ENCODE results near the gene NPHP4.

The NPHP4 gene

GRCh38 chr1:5976726-5977493, 15.3 kb downstream of the NPHP4 start:
- no peak overlapping the region for H3K27ac ChIP-seq (ENCODE audit: low read depth, low read length, severe bottlenecking)
- H3K9me3 ChIP-seq (ENCODE audit: control insufficient read depth, low read length) = no peaks in the 10 kb centered on the region
- WGBS, 2 experiments (ENCODE audit: insufficient coverage in 2 of 2) = 87 to 91% methylated on average over 18 to 22 of the region's 25 CpGs
- peaks cover 9% of the 10 kb centered on the region for H3K4me1 ChIP-seq (ENCODE audit: control insufficient read depth, insufficient read depth, low read length, poor library complexity, severe bottlenecking)
- H3K4me3 ChIP-seq (ENCODE audit: extremely low read depth, insufficient read depth, low read length, poor library complexity, severe bottlenecking) = no peak overlapping the region
- peaks cover 9% of the 10 kb centered on the region for H3K36me3 ChIP-seq (ENCODE audit: control insufficient read depth, insufficient read depth, low read length)

DNA sequence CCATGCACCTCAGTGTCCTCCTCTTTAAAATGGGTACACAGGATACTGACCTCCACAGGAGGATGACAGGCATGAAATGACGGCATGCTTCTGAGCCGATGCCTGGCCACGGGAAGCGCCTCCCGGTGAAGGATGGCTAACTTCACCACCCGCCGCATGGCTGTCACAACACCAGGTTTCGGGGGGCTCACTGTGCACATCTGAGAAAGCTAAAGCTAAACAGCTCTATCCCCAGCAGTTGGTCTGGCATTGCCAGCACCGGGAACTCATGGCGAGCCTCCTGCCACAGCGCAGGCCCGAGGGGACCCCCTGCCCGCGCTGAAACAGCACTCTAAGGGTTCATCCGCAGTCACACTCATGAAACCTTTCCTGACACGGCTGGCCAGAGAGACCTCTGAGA, 16.0 kb downstream of the NPHP4 start:
- WGBS, 2 experiments (ENCODE audit: insufficient coverage in 2 of 2) = 97 to 99% methylated on average over 14 to 16 of the region's 16 CpGs
- peaks cover 10% of the 10 kb centered on the region for H3K36me3 ChIP-seq (ENCODE audit: control insufficient read depth, insufficient read depth, low read length)
- no peak overlapping the region for H3K4me3 ChIP-seq (ENCODE audit: extremely low read depth, insufficient read depth, low read length, poor library complexity, severe bottlenecking)
- H3K4me1 ChIP-seq (ENCODE audit: control insufficient read depth, insufficient read depth, low read length, poor library complexity, severe bottlenecking) = peaks cover 9% of the 10 kb centered on the region
- no peak overlapping the region for H3K27ac ChIP-seq (ENCODE audit: low read depth, low read length, severe bottlenecking)
- no peaks in the 10 kb centered on the region for H3K9me3 ChIP-seq (ENCODE audit: control insufficient read depth, low read length)

DNA sequence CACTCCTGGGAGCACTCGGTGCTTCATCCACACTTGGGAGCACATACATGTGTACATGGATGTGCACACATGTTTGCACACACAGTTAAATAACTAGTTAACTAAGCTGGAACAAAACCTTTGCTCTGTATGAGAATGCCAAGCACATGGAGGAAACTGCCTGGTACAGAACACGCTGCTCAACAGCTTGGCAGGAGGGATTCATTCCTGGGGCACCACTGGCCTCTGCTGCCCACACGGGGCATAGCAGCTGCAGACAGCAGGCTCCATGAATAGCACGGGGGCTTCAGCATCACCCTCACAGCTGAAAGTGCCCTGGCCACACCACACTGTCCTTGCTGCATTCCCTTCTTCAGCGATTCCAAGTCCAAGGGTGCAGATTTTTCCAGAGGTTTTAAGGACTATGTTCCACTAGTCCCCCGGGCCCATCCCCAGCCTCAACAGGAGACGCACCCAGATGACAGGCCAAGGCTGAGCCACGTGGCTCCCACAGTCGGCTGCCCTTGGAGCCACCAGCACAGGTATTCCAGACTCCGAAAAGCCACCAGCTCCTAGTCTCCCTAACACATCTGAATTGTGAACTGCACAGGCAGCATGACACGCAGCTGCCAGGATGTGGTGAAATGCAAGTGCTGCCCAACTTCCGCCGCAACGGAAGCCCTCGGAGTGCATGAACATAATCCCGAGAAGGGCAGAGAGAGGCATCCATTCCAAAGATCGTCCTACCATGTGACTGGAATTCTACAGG, 16.9 kb downstream of the NPHP4 start:
- no peaks in the 10 kb centered on the region for H3K9me3 ChIP-seq (ENCODE audit: control insufficient read depth, low read length)
- H3K4me1 ChIP-seq (ENCODE audit: control insufficient read depth, insufficient read depth, low read length, poor library complexity, severe bottlenecking) = peaks cover 4% of the 10 kb centered on the region
- peaks cover 10% of the 10 kb centered on the region for H3K36me3 ChIP-seq (ENCODE audit: control insufficient read depth, insufficient read depth, low read length)
- H3K4me3 ChIP-seq (ENCODE audit: extremely low read depth, insufficient read depth, low read length, poor library complexity, severe bottlenecking) = no peak overlapping the region
- 78 to 80% methylated on average over 14 to 16 of the region's 17 CpGs for WGBS, 2 experiments (ENCODE audit: insufficient coverage in 2 of 2)
- no peak overlapping the region for H3K27ac ChIP-seq (ENCODE audit: low read depth, low read length, severe bottlenecking)

- no peak overlapping the region for H3K4me3 ChIP-seq (ENCODE audit: extremely low read depth, insufficient read depth, low read length, poor library complexity, severe bottlenecking)
- H3K27ac ChIP-seq (ENCODE audit: low read depth, low read length, severe bottlenecking) = no peak overlapping the region
- H3K36me3 ChIP-seq (ENCODE audit: control insufficient read depth, insufficient read depth, low read length) = peaks cover 10% of the 10 kb centered on the region
- no peaks in the 10 kb centered on the region for H3K9me3 ChIP-seq (ENCODE audit: control insufficient read depth, low read length)
- peaks cover 4% of the 10 kb centered on the region for H3K4me1 ChIP-seq (ENCODE audit: control insufficient read depth, insufficient read depth, low read length, poor library complexity, severe bottlenecking)
- 92 to 95% methylated on average over 8 of the region's 8 CpGs for WGBS, 2 experiments (ENCODE audit: insufficient coverage in 2 of 2)
Observed at GRCh38 chr1:5974631-5975030, 17.6 kb downstream of the NPHP4 start.

GRCh38 chr1:5973771-5974170, 18.5 kb downstream of the NPHP4 start:
- no peaks in the 10 kb centered on the region for H3K9me3 ChIP-seq (ENCODE audit: control insufficient read depth, low read length)
- peaks cover 10% of the 10 kb centered on the region for H3K36me3 ChIP-seq (ENCODE audit: control insufficient read depth, insufficient read depth, low read length)
- H3K27ac ChIP-seq (ENCODE audit: low read depth, low read length, severe bottlenecking) = no peak overlapping the region
- no peak overlapping the region for H3K4me3 ChIP-seq (ENCODE audit: extremely low read depth, insufficient read depth, low read length, poor library complexity, severe bottlenecking)
- peaks cover 4% of the 10 kb centered on the region for H3K4me1 ChIP-seq (ENCODE audit: control insufficient read depth, insufficient read depth, low read length, poor library complexity, severe bottlenecking)
- 73 to 78% methylated on average over 7 to 11 of the region's 11 CpGs for WGBS, 2 experiments (ENCODE audit: insufficient coverage in 2 of 2)

DNA sequence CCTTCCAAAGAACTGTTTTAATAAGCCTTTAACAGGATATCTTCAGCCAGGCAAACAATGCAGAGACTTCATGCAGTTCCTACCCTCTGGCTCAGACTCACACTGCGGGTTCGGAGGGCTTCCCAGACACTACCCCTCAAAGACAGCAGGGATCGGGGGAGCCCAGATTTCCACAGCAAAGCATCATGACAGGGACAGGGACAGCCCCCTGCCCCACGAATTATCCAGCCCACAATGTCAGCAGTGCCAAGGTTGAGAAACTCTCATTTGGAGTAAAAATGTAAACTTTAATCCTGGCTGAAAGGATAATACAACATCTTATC, 20.1 kb downstream of the NPHP4 start:
- 94 to 100% methylated on average over 2 to 4 of the region's 4 CpGs for whole genome bisulfite sequencing, 2 experiments (ENCODE audit: insufficient coverage in 2 of 2)
- H3K4me1 ChIP-seq (ENCODE audit: control insufficient read depth, insufficient read depth, low read length, poor library complexity, severe bottlenecking) = peaks cover 4% of the 10 kb centered on the region
- H3K36me3 ChIP-seq (ENCODE audit: control insufficient read depth, insufficient read depth, low read length) = peaks cover 12% of the 10 kb centered on the region
- no peaks in the 10 kb centered on the region for H3K9me3 ChIP-seq (ENCODE audit: control insufficient read depth, low read length)
- H3K27ac ChIP-seq (ENCODE audit: low read depth, low read length, severe bottlenecking) = no peak overlapping the region
- no peak overlapping the region for H3K4me3 ChIP-seq (ENCODE audit: extremely low read depth, insufficient read depth, low read length, poor library complexity, severe bottlenecking)

DNA sequence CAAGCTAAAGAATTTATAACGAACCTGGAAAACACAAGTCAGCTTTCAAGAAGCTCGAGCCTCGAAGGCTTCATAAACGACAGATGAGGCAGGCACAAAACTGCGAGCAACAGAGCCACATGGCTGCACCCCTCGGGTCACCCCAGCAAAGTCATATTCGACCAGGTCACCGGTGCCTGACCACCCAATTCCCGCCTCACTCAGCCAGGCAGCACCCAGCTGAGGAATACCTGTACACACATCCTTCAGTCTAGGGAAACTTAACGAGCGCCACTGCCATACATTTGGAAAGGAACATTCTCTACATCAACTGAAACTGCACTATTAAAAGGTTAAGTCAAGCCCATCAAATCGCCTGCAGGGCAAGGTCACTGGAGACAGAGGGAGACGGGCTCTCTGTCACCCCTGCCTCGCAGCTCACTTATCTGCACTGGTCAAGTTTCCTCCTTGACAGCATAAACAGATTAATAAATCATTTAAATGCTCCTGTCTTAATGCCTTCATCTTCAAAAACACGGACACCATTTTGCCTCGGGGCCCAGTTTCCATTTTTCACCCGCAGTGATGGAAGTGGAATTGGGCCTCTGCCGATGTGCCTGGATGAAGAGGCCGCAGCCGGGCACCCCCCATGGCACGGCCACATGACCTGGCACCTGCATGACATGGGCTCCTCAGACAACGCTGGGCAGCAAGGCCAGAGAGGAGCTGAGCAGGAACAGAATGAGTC, 20.6 kb downstream of the NPHP4 start:
- Histone ChIP-seq H3K4me1 (ENCODE audit: control insufficient read depth, insufficient read depth, low read length, poor library complexity, severe bottlenecking) (peaks cover 4% of the 10 kb centered on the region), H3K4me3 (ENCODE audit: extremely low read depth, insufficient read depth, low read length, poor library complexity, severe bottlenecking) (no peak overlapping the region), H3K9me3 (ENCODE audit: control insufficient read depth, low read length) (no peaks in the 10 kb centered on the region), H3K27ac (ENCODE audit: low read depth, low read length, severe bottlenecking) (no peak overlapping the region), H3K36me3 (ENCODE audit: control insufficient read depth, insufficient read depth, low read length) (peaks cover 12% of the 10 kb centered on the region)
- 91 to 92% methylated on average over 21 to 22 of the region's 22 CpGs for WGBS, 2 experiments (ENCODE audit: insufficient coverage in 2 of 2)

DNA sequence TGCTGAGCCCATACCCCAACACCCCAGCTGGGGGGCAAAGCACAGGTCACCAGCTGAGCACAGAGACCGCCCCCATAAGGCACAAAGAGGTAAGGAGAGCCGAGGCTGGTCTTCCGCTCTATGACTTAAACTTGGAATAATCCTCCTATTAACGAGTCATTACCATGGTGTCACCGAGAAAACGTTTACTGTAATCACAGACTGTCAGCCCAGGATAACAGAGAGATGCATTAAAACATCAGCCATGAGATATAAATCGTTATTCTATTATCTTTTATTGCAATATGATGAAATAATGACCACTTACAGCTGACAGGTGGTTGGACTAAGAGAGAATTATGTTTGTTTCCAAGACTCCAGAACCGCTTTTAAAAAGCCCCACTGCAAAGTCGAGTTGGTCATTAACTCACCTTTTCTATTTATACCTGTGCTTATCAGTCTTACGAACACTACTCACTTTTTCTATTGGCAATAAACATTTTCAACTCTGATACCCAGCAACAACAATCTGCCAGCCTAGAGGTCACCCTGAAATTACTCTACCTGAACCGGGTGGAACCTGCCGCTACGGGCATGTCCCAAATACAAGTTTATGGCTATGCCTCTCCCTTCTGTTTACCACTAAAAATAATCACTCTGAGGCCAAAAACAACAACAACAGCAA, 21.5 kb downstream of the NPHP4 start:
- H3K4me1 ChIP-seq (ENCODE audit: control insufficient read depth, insufficient read depth, low read length, poor library complexity, severe bottlenecking) = peaks cover 4% of the 10 kb centered on the region
- no peaks in the 10 kb centered on the region for H3K9me3 ChIP-seq (ENCODE audit: control insufficient read depth, low read length)
- H3K4me3 ChIP-seq (ENCODE audit: extremely low read depth, insufficient read depth, low read length, poor library complexity, severe bottlenecking) = no peak overlapping the region
- 84 to 86% methylated on average over 9 to 10 of the region's 13 CpGs for WGBS, 2 experiments (ENCODE audit: insufficient coverage in 2 of 2)
- H3K27ac ChIP-seq (ENCODE audit: low read depth, low read length, severe bottlenecking) = no peak overlapping the region
- H3K36me3 ChIP-seq (ENCODE audit: control insufficient read depth, insufficient read depth, low read length) = peaks cover 13% of the 10 kb centered on the region

- Histone ChIP-seq H3K36me3 (ENCODE audit: control insufficient read depth, insufficient read depth, low read length) (peaks cover 22% of the 10 kb centered on the region), H3K4me3 (ENCODE audit: extremely low read depth, insufficient read depth, low read length, poor library complexity, severe bottlenecking) (no peak overlapping the region), H3K27ac (ENCODE audit: low read depth, low read length, severe bottlenecking) (no peak overlapping the region), H3K9me3 (ENCODE audit: control insufficient read depth, low read length) (no peaks in the 10 kb centered on the region), H3K4me1 (ENCODE audit: control insufficient read depth, insufficient read depth, low read length, poor library complexity, severe bottlenecking) (peaks cover 4% of the 10 kb centered on the region)
- 93 to 94% methylated on average over 7 to 8 of the region's 10 CpGs for WGBS, 2 experiments (ENCODE audit: insufficient coverage in 2 of 2)
Observed at GRCh38 chr1:5969168-5969567, 23.1 kb downstream of the NPHP4 start.

DNA sequence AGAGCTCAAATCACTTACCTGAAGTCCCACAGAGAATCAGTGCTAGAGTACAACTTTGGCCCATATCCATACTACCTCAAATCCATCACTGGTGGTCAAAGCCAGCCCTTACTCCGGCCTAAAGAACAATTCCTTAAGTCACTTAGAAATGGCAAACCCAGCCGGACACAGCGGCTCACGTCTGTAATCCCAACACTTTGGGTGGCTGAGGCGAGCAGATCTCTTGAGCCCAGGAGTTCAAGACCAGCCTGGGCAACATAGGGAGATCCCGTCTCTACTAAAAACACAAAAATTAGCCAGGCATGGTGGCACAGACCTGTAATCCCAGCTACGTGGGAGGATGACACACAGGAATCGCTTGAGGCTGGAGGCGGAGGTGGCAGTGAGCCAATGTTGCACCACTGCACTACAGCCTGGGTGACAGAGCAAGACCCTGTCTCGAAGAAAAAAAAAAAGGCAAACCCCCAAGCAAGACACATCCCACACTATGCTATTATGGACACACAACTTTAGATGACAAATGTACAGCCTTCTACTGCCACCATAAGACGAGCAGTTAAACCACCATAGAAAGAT, 24.0 kb downstream of the NPHP4 start:
- Histone ChIP-seq H3K4me3 (ENCODE audit: extremely low read depth, insufficient read depth, low read length, poor library complexity, severe bottlenecking) (no peak overlapping the region), H3K9me3 (ENCODE audit: control insufficient read depth, low read length) (no peaks in the 10 kb centered on the region), H3K27ac (ENCODE audit: low read depth, low read length, severe bottlenecking) (no peak overlapping the region), H3K36me3 (ENCODE audit: control insufficient read depth, insufficient read depth, low read length) (peaks cover 24% of the 10 kb centered on the region), H3K4me1 (ENCODE audit: control insufficient read depth, insufficient read depth, low read length, poor library complexity, severe bottlenecking) (no peaks in the 10 kb centered on the region)
- 87 to 93% methylated on average over 10 of the region's 11 CpGs for WGBS, 2 experiments (ENCODE audit: insufficient coverage in 2 of 2)
